HEK293 (cell line): ENCODE measurements around the gene EPB41L5.

ENCODE experiments used
- CTCF ChIA-PET: fragments of 350-600 bp; formaldehyde crosslinking; extraction: SDS; loops from one replicate; lab custom pipeline; 2021; ENCODE audit warnings: antibody characterized with exemption; lab: Yijun Ruan, JAX
- POLR2A ChIA-PET: fragments of 300-600 bp; formaldehyde crosslinking; extraction: SDS; loops from one replicate; lab custom pipeline; 2020; ENCODE audit warnings: antibody characterized with exemption, inconsistent platforms; lab: Yijun Ruan, JAX
- H3K27ac ChIP-seq: fragments of 200-500 bp; sonication (Bioruptor generic); 2 replicates; pipeline ENCODE4 v1.5.1; 2014; ENCODE audit warnings: low read depth, low read length, control low read depth, inconsistent platforms; ENCODE audit errors: extremely low read depth
- H3K36me3 ChIP-seq, 2 experiments: fragments of 200-500 bp in 1 of 2; sonication (Bioruptor generic) in 1 of 2; 1 replicate in 1 of 2; 2 replicates in 1 of 2; pipeline ENCODE4 v1.5.1; 2014 to 2017; ENCODE audit warnings: inconsistent platforms in 2 of 2, low read length in 2 of 2; ENCODE audit not compliant: control insufficient read depth in 2 of 2, insufficient read depth in 1 of 2
- H3K4me1 ChIP-seq: fragments of 200-500 bp; sonication (Bioruptor generic); 2 replicates; pipeline ENCODE4 v1.5.1; 2014; ENCODE audit warnings: mild to moderate bottlenecking, low read length, inconsistent platforms; ENCODE audit not compliant: control insufficient read depth, insufficient read depth
- H3K4me3 ChIP-seq: 2 replicates; pipeline ENCODE4 v1.5.1; 2011; ENCODE audit warnings: low read depth, mild to moderate bottlenecking, control low read depth, low read length, moderate library complexity
- H3K9me3 ChIP-seq: fragments of 200-500 bp; sonication (Bioruptor generic); 2 replicates; pipeline ENCODE4 v1.5.1; 2014; ENCODE audit warnings: low read depth, low read length, inconsistent platforms; ENCODE audit not compliant: control insufficient read depth, insufficient read depth
- BCL11B ChIP-seq: fragments of 450-650 bp; formaldehyde crosslinking; IDR thresholded peaks from 2 replicates; pipeline ENCODE4 v1.5.1; 2016; ENCODE audit warnings: low read depth, missing biosample characterization, missing genetic modification characterization
- KLF1 ChIP-seq: fragments of 450-650 bp; formaldehyde crosslinking; IDR thresholded peaks from 2 replicates; pipeline ENCODE4 v1.5.1; 2016; ENCODE audit warnings: missing biosample characterization, missing genetic modification characterization
- KLF8 ChIP-seq: fragments of 450-650 bp; formaldehyde crosslinking; IDR thresholded peaks from 2 replicates; pipeline ENCODE4 v1.5.1; 2016; ENCODE audit warnings: missing biosample characterization, missing genetic modification characterization
- ZEB2 ChIP-seq: fragments of 450-650 bp; formaldehyde crosslinking; IDR thresholded peaks from 2 replicates; pipeline ENCODE4 v1.5.1; 2016; ENCODE audit warnings: missing biosample characterization, missing genetic modification characterization
- ZNF112 ChIP-seq: fragments of 450-650 bp; formaldehyde crosslinking; IDR thresholded peaks from 2 replicates; pipeline ENCODE4 v1.5.0; 2017; ENCODE audit warnings: missing biosample characterization, missing genetic modification characterization
- ZNF132 ChIP-seq: fragments of 450-650 bp; formaldehyde crosslinking; IDR thresholded peaks from 2 replicates; pipeline ENCODE4 v1.5.1; 2017; ENCODE audit warnings: missing biosample characterization, missing genetic modification characterization, borderline replicate concordance
- ZNF140 ChIP-seq: fragments of 450-650 bp; formaldehyde crosslinking; IDR thresholded peaks from 2 replicates; pipeline ENCODE4 v1.5.1; 2016; ENCODE audit warnings: missing biosample characterization, missing genetic modification characterization
- ZNF292 ChIP-seq: fragments of 450-650 bp; formaldehyde crosslinking; IDR thresholded peaks from 2 replicates; pipeline ENCODE4 v1.5.1; 2016; ENCODE audit warnings: low read depth, missing biosample characterization, missing genetic modification characterization, borderline replicate concordance
- ZNF561 ChIP-seq: fragments of 450-650 bp; IDR thresholded peaks from 2 replicates; pipeline ENCODE4 v1.5.1; 2018; ENCODE audit warnings: missing biosample characterization, missing genetic modification characterization, borderline replicate concordance
- TF ChIP-seq, protein P1 (sequence below): fragments of 450-650 bp; formaldehyde crosslinking; IDR thresholded peaks from 2 replicates; pipeline ENCODE4 v1.5.1; 2017; ENCODE audit warnings: missing biosample characterization, missing genetic modification characterization
- TF ChIP-seq, protein P2 (sequence below): fragments of 450-650 bp; formaldehyde crosslinking; IDR thresholded peaks from 2 replicates; pipeline ENCODE4 v1.5.1; 2016; ENCODE audit warnings: missing biosample characterization, missing genetic modification characterization
- TF ChIP-seq, protein P3 (sequence below): fragments of 450-650 bp; formaldehyde crosslinking; IDR thresholded peaks from 2 replicates; pipeline ENCODE4 v1.5.1; 2016; ENCODE audit warnings: missing biosample characterization, missing genetic modification characterization
- TF ChIP-seq, protein P4 (sequence below): fragments of 450-650 bp; formaldehyde crosslinking; IDR thresholded peaks from 2 replicates; pipeline ENCODE4 v1.5.1; 2016; ENCODE audit warnings: missing biosample characterization, missing genetic modification characterization, low read depth
- TF ChIP-seq, protein P5 (sequence below): fragments of 450-650 bp; formaldehyde crosslinking; IDR thresholded peaks from 2 replicates; pipeline ENCODE4 v1.5.1; 2016; ENCODE audit warnings: missing biosample characterization, missing genetic modification characterization
- TF ChIP-seq, protein P6 (sequence below): fragments of 450-650 bp; formaldehyde crosslinking; IDR thresholded peaks from 2 replicates; pipeline ENCODE4 v1.5.1; 2016; ENCODE audit warnings: missing biosample characterization, missing genetic modification characterization, low read depth
- TF ChIP-seq, protein P7 (sequence below): fragments of 450-650 bp; formaldehyde crosslinking; IDR thresholded peaks from 2 replicates; pipeline ENCODE4 v1.5.1; 2016; ENCODE audit warnings: missing biosample characterization, missing genetic modification characterization, borderline replicate concordance

EPB41L5 gene

DNA sequence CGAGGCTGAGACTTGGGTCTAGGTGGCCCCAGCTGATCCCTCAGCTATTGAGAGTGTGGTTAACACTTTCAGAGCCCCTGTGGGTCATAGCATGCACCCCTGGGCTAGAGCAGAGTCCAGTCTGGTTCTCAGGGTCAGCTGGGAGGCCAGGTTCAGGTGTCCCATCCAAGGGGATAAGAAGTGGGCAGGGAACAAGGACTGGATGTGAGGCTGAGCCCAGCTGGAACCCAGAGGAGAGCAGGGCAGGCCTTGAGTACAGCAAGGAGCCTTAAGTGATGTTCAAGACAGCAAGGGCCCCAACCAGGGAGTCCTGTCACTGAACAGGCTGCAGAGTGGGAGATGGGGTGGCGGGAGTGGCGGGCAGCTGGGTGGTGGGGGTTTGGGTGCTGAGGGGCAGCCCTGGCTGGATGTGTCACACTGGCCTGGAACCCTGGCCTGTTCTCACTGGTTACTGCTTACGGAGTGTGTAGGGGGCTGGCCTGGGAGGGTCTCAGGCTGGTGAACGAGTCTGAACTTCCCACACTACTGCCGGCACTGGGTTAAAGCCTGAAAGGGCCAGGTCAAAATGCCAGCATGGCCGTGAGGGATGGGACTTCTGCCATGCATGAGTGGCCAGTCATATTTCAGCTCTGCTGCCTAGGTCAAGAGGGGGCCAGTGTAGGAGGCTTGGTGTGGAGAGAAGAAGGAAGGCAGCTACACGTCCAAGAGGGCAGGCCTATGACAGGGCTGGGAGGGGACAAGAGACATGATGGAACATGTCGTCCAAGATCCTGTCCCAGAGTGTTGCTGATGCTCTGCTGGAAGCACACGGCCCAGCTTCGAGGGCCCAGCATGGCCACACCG is 196.8 kb downstream of the EPB41L5 start:
- ChIA-PET POLR2A (interaction anchor here (0.5 kb wide), 1 partner anchor 488 kb away, joined by 4 read pairs; no protein-coding TSS in a partner anchor), CTCF (interaction anchor here (0.9 to 3.7 kb wide), 2 partner anchors 103 to 507 kb away, joined by 3 to 22 read pairs; no protein-coding TSS in a partner anchor)
- Histone ChIP-seq H3K36me3 (no peaks in the 10 kb centered on the region), H3K4me1 (no peaks in the 10 kb centered on the region), H3K4me3 (no peak overlapping the region), H3K27ac (no peak overlapping the region), H3K9me3 (no peaks in the 10 kb centered on the region)
- no peak for TF ChIP-seq KLF1 (tag by site-specific recombination)
- no peak for TF ChIP-seq ZNF561 (tag by site-specific recombination)
- TF ChIP-seq ZNF292 (tag by site-specific recombination), result no peak
- no peak for TF ChIP-seq ZEB2
- TF ChIP-seq, protein P1, sequence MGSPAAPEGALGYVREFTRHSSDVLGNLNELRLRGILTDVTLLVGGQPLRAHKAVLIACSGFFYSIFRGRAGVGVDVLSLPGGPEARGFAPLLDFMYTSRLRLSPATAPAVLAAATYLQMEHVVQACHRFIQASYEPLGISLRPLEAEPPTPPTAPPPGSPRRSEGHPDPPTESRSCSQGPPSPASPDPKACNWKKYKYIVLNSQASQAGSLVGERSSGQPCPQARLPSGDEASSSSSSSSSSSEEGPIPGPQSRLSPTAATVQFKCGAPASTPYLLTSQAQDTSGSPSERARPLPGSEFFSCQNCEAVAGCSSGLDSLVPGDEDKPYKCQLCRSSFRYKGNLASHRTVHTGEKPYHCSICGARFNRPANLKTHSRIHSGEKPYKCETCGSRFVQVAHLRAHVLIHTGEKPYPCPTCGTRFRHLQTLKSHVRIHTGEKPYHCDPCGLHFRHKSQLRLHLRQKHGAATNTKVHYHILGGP (tag by site-specific recombination), result no peak
- TF ChIP-seq, protein P2, sequence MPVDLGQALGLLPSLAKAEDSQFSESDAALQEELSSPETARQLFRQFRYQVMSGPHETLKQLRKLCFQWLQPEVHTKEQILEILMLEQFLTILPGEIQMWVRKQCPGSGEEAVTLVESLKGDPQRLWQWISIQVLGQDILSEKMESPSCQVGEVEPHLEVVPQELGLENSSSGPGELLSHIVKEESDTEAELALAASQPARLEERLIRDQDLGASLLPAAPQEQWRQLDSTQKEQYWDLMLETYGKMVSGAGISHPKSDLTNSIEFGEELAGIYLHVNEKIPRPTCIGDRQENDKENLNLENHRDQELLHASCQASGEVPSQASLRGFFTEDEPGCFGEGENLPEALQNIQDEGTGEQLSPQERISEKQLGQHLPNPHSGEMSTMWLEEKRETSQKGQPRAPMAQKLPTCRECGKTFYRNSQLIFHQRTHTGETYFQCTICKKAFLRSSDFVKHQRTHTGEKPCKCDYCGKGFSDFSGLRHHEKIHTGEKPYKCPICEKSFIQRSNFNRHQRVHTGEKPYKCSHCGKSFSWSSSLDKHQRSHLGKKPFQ, result no peak
- TF ChIP-seq, protein P3, sequence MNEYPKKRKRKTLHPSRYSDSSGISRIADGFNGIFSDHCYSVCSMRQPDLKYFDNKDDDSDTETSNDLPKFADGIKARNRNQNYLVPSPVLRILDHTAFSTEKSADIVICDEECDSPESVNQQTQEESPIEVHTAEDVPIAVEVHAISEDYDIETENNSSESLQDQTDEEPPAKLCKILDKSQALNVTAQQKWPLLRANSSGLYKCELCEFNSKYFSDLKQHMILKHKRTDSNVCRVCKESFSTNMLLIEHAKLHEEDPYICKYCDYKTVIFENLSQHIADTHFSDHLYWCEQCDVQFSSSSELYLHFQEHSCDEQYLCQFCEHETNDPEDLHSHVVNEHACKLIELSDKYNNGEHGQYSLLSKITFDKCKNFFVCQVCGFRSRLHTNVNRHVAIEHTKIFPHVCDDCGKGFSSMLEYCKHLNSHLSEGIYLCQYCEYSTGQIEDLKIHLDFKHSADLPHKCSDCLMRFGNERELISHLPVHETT, result no peak
- no peak for TF ChIP-seq BCL11B (tag by site-specific recombination)
- TF ChIP-seq, protein P4, sequence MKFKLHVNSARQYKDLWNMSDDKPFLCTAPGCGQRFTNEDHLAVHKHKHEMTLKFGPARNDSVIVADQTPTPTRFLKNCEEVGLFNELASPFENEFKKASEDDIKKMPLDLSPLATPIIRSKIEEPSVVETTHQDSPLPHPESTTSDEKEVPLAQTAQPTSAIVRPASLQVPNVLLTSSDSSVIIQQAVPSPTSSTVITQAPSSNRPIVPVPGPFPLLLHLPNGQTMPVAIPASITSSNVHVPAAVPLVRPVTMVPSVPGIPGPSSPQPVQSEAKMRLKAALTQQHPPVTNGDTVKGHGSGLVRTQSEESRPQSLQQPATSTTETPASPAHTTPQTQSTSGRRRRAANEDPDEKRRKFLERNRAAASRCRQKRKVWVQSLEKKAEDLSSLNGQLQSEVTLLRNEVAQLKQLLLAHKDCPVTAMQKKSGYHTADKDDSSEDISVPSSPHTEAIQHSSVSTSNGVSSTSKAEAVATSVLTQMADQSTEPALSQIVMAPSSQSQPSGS (tag by site-specific recombination), result no peak
- TF ChIP-seq ZNF140 (tag by site-specific recombination), result no peak
- TF ChIP-seq, protein P5, sequence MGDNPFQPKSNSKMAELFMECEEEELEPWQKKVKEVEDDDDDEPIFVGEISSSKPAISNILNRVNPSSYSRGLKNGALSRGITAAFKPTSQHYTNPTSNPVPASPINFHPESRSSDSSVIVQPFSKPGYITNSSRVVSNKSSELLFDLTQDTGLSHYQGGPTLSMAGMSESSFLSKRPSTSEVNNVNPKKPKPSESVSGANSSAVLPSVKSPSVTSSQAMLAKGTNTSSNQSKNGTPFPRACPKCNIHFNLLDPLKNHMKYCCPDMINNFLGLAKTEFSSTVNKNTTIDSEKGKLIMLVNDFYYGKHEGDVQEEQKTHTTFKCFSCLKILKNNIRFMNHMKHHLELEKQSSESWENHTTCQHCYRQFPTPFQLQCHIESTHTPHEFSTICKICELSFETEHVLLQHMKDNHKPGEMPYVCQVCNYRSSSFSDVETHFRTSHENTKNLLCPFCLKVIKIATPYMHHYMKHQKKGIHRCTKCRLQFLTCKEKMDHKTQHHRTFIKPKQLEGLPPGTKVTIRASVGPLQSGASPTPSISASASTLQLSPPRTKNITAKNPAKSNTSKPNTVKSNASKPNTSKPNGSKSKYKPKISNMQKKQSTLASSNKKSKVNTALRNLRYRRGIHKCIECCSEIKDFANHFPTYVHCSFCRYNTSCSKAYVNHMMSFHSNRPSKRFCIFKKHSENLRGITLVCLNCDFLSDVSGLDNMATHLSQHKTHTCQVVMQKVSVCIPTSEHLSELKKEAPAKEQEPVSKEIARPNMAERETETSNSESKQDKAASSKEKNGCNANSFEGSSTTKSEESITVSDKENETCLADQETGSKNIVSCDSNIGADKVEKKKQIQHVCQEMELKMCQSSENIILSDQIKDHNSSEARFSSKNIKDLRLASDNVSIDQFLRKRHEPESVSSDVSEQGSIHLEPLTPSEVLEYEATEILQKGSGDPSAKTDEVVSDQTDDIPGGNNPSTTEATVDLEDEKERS (tag by site-specific recombination), result no peak
- no peak for TF ChIP-seq ZNF112

DNA sequence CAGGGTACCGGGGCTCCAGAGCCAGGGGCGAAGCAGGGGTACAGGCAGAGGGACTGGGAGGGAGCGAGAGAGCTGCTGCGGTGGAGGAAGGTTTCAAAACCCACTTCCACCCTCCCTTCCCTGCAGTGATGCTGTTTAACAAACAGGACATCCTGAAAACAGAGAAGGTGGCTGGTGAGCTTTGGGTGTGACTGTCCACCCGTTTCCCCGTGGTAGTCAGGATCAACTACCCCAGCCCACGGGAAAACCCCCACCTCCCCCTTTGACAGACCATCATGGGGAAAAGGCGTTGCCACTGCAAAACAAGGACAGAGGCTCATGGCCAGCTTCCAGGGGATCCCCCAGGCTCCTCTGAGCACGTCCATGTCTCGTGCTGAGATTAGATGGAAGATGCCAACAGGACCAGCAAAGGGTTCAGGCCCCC is 197.4 kb downstream of the EPB41L5 start:
- ChIA-PET CTCF (interaction anchor here (1.1 kb wide), 1 partner anchor 8 kb away, joined by 4 read pairs; no protein-coding TSS in a partner anchor), POLR2A (interaction anchor here (0.5 kb wide), 1 partner anchor 488 kb away, joined by 4 read pairs; no protein-coding TSS in a partner anchor)
- Histone ChIP-seq H3K4me1 (no peaks in the 10 kb centered on the region), H3K36me3 (no peaks in the 10 kb centered on the region), H3K9me3 (no peaks in the 10 kb centered on the region), H3K27ac (no peak overlapping the region), H3K4me3 (no peak overlapping the region)
- no peak for TF ChIP-seq KLF8 (tag by site-specific recombination)
- no peak for TF ChIP-seq ZNF132
- TF ChIP-seq, protein P6, sequence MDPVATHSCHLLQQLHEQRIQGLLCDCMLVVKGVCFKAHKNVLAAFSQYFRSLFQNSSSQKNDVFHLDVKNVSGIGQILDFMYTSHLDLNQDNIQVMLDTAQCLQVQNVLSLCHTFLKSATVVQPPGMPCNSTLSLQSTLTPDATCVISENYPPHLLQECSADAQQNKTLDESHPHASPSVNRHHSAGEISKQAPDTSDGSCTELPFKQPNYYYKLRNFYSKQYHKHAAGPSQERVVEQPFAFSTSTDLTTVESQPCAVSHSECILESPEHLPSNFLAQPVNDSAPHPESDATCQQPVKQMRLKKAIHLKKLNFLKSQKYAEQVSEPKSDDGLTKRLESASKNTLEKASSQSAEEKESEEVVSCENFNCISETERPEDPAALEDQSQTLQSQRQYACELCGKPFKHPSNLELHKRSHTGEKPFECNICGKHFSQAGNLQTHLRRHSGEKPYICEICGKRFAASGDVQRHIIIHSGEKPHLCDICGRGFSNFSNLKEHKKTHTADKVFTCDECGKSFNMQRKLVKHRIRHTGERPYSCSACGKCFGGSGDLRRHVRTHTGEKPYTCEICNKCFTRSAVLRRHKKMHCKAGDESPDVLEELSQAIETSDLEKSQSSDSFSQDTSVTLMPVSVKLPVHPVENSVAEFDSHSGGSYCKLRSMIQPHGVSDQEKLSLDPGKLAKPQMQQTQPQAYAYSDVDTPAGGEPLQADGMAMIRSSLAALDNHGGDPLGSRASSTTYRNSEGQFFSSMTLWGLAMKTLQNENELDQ (tag by site-specific recombination), result no peak
- TF ChIP-seq, protein P7, sequence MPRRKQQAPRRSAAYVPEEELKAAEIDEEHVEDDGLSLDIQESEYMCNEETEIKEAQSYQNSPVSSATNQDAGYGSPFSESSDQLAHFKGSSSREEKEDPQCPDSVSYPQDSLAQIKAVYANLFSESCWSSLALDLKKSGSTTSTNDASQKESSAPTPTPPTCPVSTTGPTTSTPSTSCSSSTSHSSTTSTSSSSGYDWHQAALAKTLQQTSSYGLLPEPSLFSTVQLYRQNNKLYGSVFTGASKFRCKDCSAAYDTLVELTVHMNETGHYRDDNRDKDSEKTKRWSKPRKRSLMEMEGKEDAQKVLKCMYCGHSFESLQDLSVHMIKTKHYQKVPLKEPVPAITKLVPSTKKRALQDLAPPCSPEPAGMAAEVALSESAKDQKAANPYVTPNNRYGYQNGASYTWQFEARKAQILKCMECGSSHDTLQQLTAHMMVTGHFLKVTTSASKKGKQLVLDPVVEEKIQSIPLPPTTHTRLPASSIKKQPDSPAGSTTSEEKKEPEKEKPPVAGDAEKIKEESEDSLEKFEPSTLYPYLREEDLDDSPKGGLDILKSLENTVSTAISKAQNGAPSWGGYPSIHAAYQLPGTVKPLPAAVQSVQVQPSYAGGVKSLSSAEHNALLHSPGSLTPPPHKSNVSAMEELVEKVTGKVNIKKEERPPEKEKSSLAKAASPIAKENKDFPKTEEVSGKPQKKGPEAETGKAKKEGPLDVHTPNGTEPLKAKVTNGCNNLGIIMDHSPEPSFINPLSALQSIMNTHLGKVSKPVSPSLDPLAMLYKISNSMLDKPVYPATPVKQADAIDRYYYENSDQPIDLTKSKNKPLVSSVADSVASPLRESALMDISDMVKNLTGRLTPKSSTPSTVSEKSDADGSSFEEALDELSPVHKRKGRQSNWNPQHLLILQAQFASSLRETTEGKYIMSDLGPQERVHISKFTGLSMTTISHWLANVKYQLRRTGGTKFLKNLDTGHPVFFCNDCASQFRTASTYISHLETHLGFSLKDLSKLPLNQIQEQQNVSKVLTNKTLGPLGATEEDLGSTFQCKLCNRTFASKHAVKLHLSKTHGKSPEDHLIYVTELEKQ, result no peak
